HEK293T (cell line): ENCODE results near the gene PHAF1.

ENCODE experiments used
- ARNT ChIP-seq: fragments of 450-650 bp; IDR thresholded peaks from 2 replicates; pipeline ENCODE4 v1.6.1; 2017; ENCODE audit warnings: mild to moderate bottlenecking
- BHLHE40 ChIP-seq: fragments of 450-650 bp; IDR thresholded peaks from 2 replicates; pipeline ENCODE4 v1.6.1; 2016; ENCODE audit warnings: mild to moderate bottlenecking, moderate library complexity, borderline replicate concordance
- CTBP1 ChIP-seq: fragments of 450-650 bp; IDR thresholded peaks from 2 replicates; pipeline ENCODE4 v1.6.1; 2016; ENCODE audit warnings: borderline replicate concordance
- ELF4 ChIP-seq: fragments of 450-650 bp; IDR thresholded peaks from 2 replicates; pipeline ENCODE4 v1.6.1; 2017; ENCODE audit warnings: antibody characterized with exemption
- FOXA1 ChIP-seq: fragments of 450-650 bp; IDR thresholded peaks from 2 replicates; pipeline ENCODE4 v1.6.1; 2016; ENCODE audit warnings: mild to moderate bottlenecking
- FOXM1 ChIP-seq: fragments of 450-650 bp; IDR thresholded peaks from 2 replicates; pipeline ENCODE4 v1.6.1; 2017; ENCODE audit warnings: mild to moderate bottlenecking, borderline replicate concordance
- LEF1 ChIP-seq: fragments of 450-650 bp; IDR thresholded peaks from 2 replicates; pipeline ENCODE4 v1.6.1; 2017; ENCODE audit warnings: mild to moderate bottlenecking, borderline replicate concordance
- PKNOX1 ChIP-seq: fragments of 450-650 bp; IDR thresholded peaks from 2 replicates; pipeline ENCODE4 v1.6.1; 2016
- SP1 ChIP-seq: fragments of 450-650 bp; IDR thresholded peaks from 2 replicates; pipeline ENCODE4 v1.6.1; 2017
- SUZ12 ChIP-seq: fragments of 450-650 bp; IDR thresholded peaks from 2 replicates; pipeline ENCODE4 v1.6.1; 2016; ENCODE audit warnings: mild to moderate bottlenecking
- TARDBP ChIP-seq: fragments of 450-650 bp; IDR thresholded peaks from 2 replicates; pipeline ENCODE4 v1.6.1; 2016
- ZNF384 ChIP-seq: fragments of 450-650 bp; IDR thresholded peaks from 2 replicates; pipeline ENCODE4 v1.6.1; 2016

- no peak for TF ChIP-seq SUZ12
- TF ChIP-seq BHLHE40, result no peak
- TF ChIP-seq PKNOX1, result no peak
- no peak for TF ChIP-seq SP1
- TF ChIP-seq ARNT, result no peak
- TF ChIP-seq LEF1, result no peak
- no peak for TF ChIP-seq TARDBP
- no peak for TF ChIP-seq ELF4
- no peak for TF ChIP-seq ZNF384
- TF ChIP-seq FOXM1, result no peak
- TF ChIP-seq CTBP1, result no peak
- TF ChIP-seq FOXA1, result no peak
These were observed 40.5 kb downstream of the PHAF1 start for GRCh38 chr16:67150047-67150832.
